PFSK-1 (cell line): ENCODE data around the gene TTYH2.

Experiments used
- FOXP2 ChIP-seq: optimal IDR thresholded peaks from 2 replicates; pipeline ENCODE3; 2011; ENCODE audit warnings: borderline replicate concordance, control low read depth, inconsistent platforms; ENCODE audit not compliant: insufficient read depth; ENCODE audit errors: extremely low read length, extremely low read depth
- POLR2AphosphoS5 ChIP-seq: IDR thresholded peaks from 2 replicates; pipeline ENCODE4 v1.6.1; 2012; ENCODE audit warnings: low read depth, mild to moderate bottlenecking, control low read depth, low read length, moderate library complexity
- REST ChIP-seq, 2 experiments: IDR thresholded peaks; 2 replicates each; pipeline versions ENCODE4 v1.6.1 to v1.8.0; 2011 to 2012; ENCODE audit warnings: low read depth in 2 of 2, low read length in 2 of 2, control low read depth in 1 of 2, inconsistent platforms in 1 of 2, mild to moderate bottlenecking in 1 of 2, moderate library complexity in 1 of 2; ENCODE audit not compliant: insufficient read depth in 1 of 2
- SIN3A ChIP-seq: IDR thresholded peaks from 2 replicates; pipeline ENCODE4 v1.6.1; 2012; ENCODE audit warnings: mild to moderate bottlenecking, low read length, moderate library complexity, borderline replicate concordance; ENCODE audit not compliant: insufficient read depth
- TAF1 ChIP-seq: IDR thresholded peaks from 2 replicates; pipeline ENCODE4 v1.6.1; 2012; ENCODE audit warnings: low read length, control low read depth, borderline replicate concordance; ENCODE audit not compliant: insufficient read depth

The TTYH2 gene

GRCh38 chr17:74181341-74181740, 32.0 kb upstream of the TTYH2 start:
- no peak for TF ChIP-seq POLR2AphosphoS5
- TF ChIP-seq TAF1: no peak
- no peak for TF ChIP-seq REST (IDR thresholded peaks at IDR 0.05; ENCODE audit: insufficient read depth in 1 of 2, low read depth in 2 of 2, low read length in 2 of 2)
- no peak for TF ChIP-seq FOXP2
- TF ChIP-seq SIN3A: no peak

GRCh38 chr17:74182041-74182723, 31.2 kb upstream of the TTYH2 start:
- TF ChIP-seq TAF1 (no peak), SIN3A (no peak), REST (IDR thresholded peaks at IDR 0.05; ENCODE audit: insufficient read depth in 1 of 2, low read depth in 2 of 2, low read length in 2 of 2) (no peak), POLR2AphosphoS5 (no peak), FOXP2 (no peak)

- TF ChIP-seq POLR2AphosphoS5 (no peak), FOXP2 (no peak), REST (IDR thresholded peaks at IDR 0.05; ENCODE audit: insufficient read depth in 1 of 2, low read depth in 2 of 2, low read length in 2 of 2) (no peak), SIN3A (no peak), TAF1 (no peak)
Observed at GRCh38 chr17:74183411-74183810, 30.0 kb upstream of the TTYH2 start.

GRCh38 chr17:74185571-74186185, 27.7 kb upstream of the TTYH2 start:
- TF ChIP-seq TAF1: no peak
- TF ChIP-seq FOXP2: no peak
- no peak for TF ChIP-seq SIN3A
- TF ChIP-seq REST (IDR thresholded peaks at IDR 0.05; ENCODE audit: insufficient read depth in 1 of 2, low read depth in 2 of 2, low read length in 2 of 2): no peak
- TF ChIP-seq POLR2AphosphoS5: no peak

- TF ChIP-seq FOXP2 (no peak), TAF1 (no peak), SIN3A (no peak), REST (IDR thresholded peaks at IDR 0.05; ENCODE audit: insufficient read depth in 1 of 2, low read depth in 2 of 2, low read length in 2 of 2) (no peak), POLR2AphosphoS5 (no peak)
Observed at GRCh38 chr17:74186498-74186897, 26.9 kb upstream of the TTYH2 start.
